HPDE6-E6E7 (cell line): ENCODE results near the gene TBC1D2B.

ENCODE experiments used
- DNase-seq: peaks from one replicate; pipeline ENCODE4 v3.0.0; 2011; ENCODE audit warnings: missing footprints; ENCODE audit errors: extremely low spot score

TBC1D2B gene

DNA sequence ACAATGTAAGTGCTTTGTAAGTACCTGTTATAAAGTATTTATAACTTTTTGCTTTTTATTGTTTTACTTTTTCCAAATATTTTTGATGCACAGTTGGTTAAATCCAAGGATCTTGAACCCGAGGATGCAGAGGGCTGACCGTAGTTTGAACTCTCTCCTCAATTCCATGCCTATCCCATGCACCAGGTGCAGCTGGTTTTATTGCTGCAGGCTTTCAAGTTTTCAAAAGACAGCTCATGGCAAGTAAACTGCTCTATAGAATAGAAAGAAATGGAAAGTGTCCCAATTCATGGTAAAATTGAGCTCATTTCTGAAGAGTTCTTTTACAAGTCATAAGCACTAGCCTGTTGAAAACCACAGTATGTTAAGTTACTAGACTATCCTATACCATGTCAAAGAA is 131.9 kb downstream of the TBC1D2B start:
- DNase-seq: no peak
